Keratinocyte (primary cell): ENCODE data around the gene DIO1.

ENCODE experiments used
- EZH2 ChIP-seq: IDR thresholded peaks from one replicate; pipeline ENCODE4 v1.6.1; 2012; ENCODE audit warnings: inconsistent platforms, mild to moderate bottlenecking, low read length, moderate library complexity
- TF ChIP-seq, protein P1 (sequence below), 3 experiments: IDR thresholded peaks in 1 of 3; conservative IDR thresholded peaks in 1 of 3; optimal IDR thresholded peaks in 1 of 3; 2 replicates in 2 of 3; 3 replicates in 1 of 3; pipeline versions ENCODE3 to v1.5.1; 2011; ENCODE audit warnings: low read length in 3 of 3, mild to moderate bottlenecking in 3 of 3, moderate library complexity in 2 of 3, control low read depth in 1 of 3, inconsistent platforms in 1 of 3; ENCODE audit not compliant: insufficient read depth in 2 of 3; ENCODE audit errors: extremely low read depth in 1 of 3

DNA sequence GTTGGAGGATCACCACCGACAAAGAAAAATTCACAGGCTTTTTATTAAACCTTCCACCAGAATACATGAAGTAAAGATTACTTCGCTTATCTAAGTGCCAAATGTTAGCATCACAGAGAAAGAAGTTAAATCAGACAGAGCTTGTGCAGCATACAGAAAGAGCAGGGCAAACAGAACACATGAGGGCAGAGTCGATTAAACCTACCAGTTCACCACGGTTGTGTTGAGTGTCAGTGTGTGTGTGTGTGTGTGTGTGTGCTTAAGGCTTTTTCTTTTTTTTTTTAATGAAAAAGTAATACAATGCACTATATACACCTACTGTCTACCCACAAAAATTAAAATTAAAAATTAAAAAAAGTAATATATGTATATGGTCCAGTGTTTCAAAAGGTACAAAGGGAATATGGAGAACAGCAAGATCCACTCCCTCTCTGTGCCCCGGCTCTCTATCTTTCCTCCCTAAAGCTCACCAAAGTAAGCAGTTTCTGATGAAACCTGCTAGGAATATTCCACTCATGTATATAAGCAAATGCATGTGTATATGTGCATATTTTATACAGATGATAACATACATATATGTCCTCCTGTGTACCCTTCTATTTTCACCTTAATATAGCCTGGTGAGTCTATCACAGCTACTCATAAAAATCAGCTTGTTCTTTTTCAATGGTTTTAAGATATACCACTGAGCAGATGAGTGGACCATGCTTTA lies 22.1 kb upstream of the DIO1 start:
- TF ChIP-seq, protein P1, sequence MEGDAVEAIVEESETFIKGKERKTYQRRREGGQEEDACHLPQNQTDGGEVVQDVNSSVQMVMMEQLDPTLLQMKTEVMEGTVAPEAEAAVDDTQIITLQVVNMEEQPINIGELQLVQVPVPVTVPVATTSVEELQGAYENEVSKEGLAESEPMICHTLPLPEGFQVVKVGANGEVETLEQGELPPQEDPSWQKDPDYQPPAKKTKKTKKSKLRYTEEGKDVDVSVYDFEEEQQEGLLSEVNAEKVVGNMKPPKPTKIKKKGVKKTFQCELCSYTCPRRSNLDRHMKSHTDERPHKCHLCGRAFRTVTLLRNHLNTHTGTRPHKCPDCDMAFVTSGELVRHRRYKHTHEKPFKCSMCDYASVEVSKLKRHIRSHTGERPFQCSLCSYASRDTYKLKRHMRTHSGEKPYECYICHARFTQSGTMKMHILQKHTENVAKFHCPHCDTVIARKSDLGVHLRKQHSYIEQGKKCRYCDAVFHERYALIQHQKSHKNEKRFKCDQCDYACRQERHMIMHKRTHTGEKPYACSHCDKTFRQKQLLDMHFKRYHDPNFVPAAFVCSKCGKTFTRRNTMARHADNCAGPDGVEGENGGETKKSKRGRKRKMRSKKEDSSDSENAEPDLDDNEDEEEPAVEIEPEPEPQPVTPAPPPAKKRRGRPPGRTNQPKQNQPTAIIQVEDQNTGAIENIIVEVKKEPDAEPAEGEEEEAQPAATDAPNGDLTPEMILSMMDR (optimal IDR thresholded peaks at IDR 0.05 in 1 of 3, IDR thresholded peaks at IDR 0.05 in 1 of 3, conservative IDR thresholded peaks at IDR 0.05 in 1 of 3; ENCODE audit: extremely low read depth in 1 of 3, insufficient read depth in 2 of 3, low read length in 3 of 3), result no peak
- TF ChIP-seq EZH2, result no peak
